G401.6 (cell line): ENCODE data around the gene GRK3.

Experiments used
- FAIRE-seq: peaks from 2 replicates; lab custom pipeline; 2012; peaks lifted over from hg19 to GRCh38; lab: Jason Lieb, UNC

The GRK3 gene

DNA sequence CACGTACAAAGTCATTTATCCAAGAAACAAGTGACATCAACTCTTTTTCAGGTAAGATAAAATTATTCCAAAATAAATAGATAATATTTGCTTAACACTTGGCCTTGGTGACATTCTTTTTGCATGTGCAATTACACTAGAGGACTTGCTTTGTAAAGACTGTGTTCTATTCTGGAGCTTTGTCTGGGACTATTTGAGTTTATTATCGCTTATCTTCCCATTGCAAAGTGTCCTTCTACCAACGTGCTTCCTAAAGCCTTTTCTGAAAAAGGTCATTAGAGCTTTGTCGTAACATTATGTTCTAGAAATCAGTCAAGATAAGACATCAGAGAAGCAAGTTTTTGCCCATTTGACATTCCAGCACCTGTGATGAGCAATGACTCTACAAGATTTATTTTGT lies 99.2 kb downstream of the GRK3 start:
- no peak for FAIRE-seq

DNA sequence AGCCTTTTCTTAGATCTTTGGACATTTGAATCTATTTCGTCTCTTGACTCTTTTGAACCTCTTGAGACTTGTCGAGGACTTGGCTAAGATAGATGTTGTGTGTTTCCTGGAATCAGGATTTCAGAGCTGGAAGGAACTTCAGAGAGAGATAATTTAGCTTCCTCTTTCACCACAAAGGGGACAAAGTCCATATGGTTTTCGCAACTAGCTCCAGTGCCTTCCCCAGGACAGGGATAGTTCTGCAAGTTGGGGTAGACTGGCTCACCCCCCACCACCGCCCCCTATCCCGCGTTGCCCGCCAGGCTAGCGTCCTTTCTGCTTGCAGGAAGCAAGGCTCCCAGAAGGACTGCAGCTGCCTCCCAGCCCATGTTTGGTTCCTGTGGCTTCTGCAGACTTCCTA lies 101.8 kb downstream of the GRK3 start:
- no peak for FAIRE-seq

- FAIRE-seq: no peak
Observed at GRCh38 chr22:25668437-25668836, 104.0 kb downstream of the GRK3 start.

DNA sequence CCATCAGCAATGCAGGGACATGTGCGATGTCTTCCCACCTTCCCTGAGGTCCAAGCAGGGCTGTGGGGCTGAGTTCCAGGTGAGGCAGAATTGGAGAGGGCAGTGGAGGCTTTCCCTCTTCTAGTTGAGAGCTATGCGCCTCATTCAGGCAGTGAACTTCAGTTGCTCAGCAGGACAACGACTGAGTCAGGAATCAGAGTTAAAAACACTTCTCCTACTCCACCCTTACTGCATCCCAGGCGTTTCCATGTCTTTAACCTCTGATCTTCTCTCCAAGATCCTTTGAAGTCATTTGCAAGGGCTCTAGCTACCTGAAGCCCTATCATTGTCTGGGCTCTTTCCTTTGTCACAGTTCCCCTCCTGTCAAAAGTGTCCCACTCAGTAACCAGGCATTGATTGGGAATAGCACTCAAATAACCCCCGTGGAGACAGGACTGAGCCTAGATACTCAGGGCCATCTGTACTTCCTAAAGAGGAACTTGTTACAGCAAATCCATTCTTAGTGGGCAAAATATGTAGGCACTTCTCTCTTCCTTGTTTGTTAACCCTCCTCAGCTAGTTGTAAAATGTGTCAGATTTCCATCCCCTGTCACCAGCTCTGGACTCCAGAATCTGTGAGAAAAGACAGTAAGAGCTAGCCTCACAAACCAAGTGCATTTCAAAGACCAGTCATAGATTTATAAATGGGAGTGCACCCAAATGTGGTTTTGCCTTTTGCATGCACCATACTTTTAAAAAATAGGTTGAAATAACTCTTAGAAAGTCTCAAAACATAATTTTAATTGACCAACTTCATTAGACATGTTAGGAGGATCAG lies 105.0 kb downstream of the GRK3 start:
- FAIRE-seq: no peak

GRCh38 chr22:25670070-25670461 lies 105.6 kb downstream of the GRK3 start:
- FAIRE-seq: no peak

DNA sequence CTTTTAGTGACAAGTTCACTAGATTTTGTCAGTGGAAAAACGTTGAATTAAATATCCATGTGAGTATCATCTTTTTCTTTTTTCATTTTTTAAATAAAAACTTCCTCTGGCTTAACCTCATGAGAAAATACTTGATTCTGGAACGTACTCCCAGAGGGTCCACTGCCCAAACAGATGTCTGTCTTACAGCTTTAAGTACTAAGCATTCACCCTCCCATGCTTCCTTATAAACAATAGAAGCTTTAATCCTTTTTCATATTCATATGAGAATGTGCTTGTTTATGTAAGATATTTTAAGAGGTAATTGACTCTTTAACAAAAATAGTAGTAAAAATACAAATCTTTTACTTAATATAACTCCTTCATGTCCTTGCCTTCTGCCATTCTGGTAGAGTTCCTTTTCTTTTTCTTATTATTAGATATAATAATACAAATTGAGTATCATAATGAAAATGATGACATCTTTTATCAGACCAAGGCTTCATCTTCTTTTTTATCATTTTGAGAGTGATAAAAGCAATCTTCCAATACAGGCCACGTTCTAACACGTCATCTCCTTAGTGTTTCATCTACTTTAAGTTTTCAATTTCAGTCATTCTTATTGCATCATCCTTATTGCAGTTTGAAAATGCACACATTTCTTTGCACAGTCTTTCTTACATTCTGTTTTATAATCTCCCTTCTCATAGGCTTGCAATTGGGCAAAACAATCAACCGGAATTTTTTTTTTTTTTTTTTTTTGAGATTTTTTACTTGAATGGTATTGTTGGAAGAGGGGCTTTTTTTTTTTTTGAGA lies 108.0 kb downstream of the GRK3 start:
- FAIRE-seq: no peak

DNA sequence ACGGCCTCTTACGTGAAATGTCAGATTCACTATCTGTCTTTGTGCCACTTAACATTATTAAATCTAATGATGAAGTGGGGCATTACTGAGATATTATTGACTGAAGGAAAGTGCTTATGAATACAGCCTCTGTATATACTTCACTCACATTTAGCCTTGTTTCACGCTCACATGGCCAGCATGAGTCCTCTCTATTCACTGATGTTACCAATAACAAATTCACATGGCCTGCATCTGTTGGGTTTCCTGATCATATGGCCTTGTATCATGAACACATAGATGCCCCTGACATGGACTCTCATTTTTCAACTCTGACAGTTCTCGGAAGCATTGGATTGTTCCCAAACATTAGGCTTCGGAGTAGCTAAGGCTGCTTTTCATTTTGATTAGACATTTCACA lies 109.2 kb downstream of the GRK3 start:
- FAIRE-seq: no peak

GRCh38 chr22:25677631-25678030 lies 113.2 kb downstream of the GRK3 start:
- no peak for FAIRE-seq

DNA sequence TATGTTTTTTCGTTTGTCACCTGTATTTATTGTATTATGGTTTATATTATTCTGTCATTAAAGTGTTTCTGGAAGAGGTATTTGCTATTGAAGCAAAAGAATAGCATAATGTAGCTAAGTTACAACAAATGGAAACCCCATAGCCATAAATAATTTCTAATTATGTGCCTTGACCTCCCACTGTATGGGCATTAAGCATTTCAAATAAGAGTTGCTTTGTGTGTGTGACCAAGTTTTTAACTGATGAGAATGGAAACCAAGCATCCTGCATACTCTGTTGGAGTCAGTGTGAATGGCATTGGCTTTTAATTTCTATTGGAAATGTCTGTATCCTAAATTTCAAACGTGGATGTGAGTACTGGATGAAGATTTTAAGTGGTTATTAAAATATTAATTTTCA lies 115.6 kb downstream of the GRK3 start:
- FAIRE-seq: no peak

DNA sequence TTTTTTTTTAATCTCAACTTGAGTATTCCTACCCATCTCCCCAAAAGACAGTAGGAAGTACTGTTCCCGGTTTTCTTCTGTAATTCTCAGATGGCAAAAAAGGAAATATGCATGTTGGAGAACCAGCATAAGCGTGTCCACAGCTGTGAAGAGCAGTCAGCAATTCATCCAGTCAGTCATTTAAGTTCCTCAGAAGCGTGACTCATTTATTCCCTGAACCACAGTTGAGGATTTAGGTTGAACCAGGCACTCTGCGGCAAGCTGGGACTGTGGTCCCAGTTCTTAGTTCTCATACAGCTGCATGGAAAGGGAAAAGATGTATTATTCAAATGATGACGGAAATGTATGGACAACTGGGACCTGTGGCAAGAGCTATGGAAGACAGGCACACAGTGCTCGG lies 116.5 kb downstream of the GRK3 start:
- no peak for FAIRE-seq

DNA sequence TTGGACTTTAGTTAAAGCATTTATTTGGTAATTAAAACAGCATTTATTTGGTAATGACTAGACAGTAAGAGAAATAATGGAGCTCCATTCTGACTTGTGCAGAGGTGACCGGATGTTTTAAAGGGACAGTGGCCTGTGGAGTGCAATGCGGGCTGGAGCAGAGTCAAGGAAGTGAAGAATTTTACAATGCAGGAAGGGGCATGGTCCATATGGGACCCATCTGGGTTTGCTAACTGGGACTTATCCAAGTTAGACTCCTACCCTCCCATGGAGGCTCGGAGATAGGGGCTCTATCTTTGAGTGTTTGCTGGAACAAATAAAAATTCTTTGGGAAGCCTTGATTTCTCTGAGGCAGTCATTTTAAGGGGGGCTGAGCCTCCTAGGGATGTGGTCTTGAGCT lies 117.6 kb downstream of the GRK3 start:
- FAIRE-seq: no peak

DNA sequence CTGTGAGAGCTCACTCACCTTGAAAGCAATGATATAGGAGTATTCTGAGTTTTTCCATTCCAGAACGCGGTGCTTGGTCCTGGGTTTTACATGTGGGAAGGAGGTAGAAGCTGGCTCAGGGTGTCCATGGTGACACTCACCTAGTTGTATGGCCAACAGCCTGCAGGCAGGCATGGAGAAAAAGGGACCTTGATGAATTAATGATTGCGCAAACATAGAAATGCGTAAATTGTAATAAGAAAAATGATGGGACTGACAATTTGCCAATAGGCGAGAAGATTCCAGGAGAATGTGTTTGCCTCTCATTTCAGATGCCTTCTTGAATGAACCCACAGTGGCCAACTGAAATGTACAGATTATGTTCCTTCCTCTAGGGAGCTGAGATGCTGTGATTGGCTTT lies 124.2 kb downstream of the GRK3 start:
- FAIRE-seq: no peak

DNA sequence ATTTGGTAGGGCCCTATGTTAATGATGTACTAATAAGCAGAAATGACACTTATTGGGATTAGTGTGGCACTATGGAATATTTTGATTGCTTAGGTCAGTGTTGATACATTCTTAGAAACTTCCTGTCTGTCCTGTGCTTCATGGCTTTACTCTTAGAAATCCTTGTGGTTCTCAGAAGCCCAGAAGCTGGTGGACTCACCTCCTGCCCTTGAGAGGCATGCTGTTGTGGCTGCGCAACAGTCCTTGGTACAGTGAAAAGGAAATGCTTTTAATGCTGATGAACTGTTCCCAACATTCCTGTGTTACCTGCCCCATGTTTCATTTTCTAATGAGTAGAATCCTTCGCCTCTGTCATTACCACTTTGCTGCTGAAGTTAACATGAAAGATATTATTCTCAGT lies 125.2 kb downstream of the GRK3 start:
- FAIRE-seq: no peak

- no peak for FAIRE-seq
Observed at GRCh38 chr22:25690798-25691197, 126.3 kb downstream of the GRK3 start.

- FAIRE-seq: no peak
Observed at GRCh38 chr22:25692397-25693267, 128.2 kb downstream of the GRK3 start.

DNA sequence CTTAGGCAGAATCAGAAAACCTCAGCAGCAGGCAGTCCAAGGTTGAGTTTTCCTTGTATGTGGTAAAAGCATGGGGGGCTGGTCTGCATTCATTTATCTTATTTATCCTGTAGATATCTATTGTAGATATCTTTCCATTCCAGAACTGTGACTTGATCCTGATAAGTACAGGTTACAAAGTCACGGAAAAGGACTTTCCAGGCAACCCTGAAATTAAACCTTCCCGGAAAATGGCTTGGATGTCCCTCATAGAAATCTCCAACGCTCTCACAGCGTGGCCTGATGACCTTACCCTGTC lies 128.7 kb downstream of the GRK3 start:
- FAIRE-seq: no peak

DNA sequence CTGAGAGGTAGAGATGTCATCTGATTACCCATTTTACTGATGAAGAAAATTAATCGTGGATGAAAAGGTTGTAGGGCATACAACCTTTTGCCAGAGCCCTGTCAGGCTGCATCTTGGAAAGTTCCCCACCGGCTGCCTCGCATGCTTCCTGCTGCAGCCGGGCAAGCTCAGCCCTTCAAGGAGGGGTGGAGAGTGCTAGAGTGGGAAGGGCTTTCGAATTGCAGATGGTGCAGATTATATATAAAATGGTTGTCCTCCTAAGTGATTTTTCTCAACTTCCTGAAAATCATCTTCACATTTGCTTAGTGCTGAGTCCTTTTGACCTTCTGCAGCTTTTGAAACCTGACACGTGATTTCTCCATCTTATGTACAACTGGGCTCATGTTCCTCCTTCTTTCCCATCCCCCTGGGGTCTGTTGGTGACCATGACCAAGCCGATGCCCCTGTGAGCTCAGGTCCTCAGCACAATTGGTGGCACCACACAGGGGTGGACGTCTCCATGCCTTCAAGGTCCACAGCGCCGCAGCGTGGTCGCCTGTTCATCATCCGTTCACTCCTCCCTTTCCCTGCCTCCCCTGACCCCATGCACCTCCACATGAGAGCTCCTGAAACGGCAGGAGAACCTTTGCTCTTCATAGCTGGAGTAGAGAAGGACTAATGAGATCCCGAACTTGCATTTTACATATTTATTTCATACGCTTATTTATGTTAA lies 129.9 kb downstream of the GRK3 start:
- FAIRE-seq: no peak

DNA sequence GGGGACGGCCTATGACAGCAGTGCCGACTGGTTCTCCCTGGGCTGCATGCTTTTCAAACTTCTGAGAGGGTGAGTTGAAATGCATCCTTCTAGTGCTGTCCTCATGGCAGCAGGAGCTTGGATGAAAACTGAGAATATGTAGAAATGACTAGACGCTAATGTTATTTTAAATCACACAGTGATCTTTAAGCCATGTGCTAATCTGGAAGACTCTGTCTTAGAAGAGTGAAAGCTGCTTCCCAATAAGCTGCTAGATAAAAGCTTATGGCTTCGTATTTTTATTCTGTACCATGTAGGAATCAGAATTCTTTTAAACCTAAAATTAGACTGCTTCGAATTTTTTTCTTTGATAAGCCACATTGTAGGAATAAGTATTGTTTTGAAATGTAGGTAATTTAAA lies 130.7 kb downstream of the GRK3 start:
- no peak for FAIRE-seq

- FAIRE-seq: no peak
Observed at GRCh38 chr22:25696763-25697162, 132.3 kb downstream of the GRK3 start.

DNA sequence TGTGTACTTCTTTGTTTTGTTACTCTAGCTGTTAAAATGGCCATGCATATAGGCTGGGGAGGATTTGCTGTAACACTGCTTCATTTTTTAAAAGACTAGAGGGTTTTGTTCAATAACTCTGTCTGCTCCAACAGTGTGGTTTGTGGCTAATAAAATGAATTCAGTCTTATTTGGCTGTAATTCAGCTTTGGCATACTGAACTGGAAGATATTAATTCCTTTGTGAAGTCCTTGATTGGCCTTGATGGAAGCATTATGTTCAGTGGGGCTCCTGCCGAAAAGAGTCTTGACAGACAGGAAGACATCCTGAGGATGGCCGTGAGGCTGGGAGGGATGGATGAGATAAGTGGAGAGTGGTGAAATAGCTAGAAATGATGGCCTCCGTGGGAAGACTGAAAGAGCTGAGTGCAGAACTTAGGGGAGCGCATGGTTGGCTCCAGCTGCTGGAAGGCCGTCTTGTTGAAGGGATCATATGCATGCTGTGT lies 132.7 kb downstream of the GRK3 start:
- no peak for FAIRE-seq

GRCh38 chr22:25697978-25698377 lies 133.5 kb downstream of the GRK3 start:
- no peak for FAIRE-seq

- FAIRE-seq: no peak
Observed at GRCh38 chr22:25698461-25698860, 134.0 kb downstream of the GRK3 start.
